Endothelial cell (in vitro differentiated cells): ENCODE data around the gene MYCN. TPM values are rescaled to one million over a fixed set of nuclear protein-coding genes. Genes with fewer than 3 reads are reported as not detected.

ENCODE experiments used
- DNase-seq: peaks from one replicate; pipeline ENCODE4 v3.0.0; 2021; ENCODE audit warnings: low spot score
- H3K27ac Mint-ChIP-seq: one replicate; pipeline ENCODE4 v1.8.0; 2021; ENCODE audit warnings: mixed read lengths, inconsistent platforms; ENCODE audit not compliant: unreplicated experiment
- H3K27me3 Mint-ChIP-seq: one replicate; pipeline ENCODE4 v1.8.0; 2021; ENCODE audit warnings: mild to moderate bottlenecking, moderate library complexity, mixed read lengths, inconsistent platforms; ENCODE audit not compliant: unreplicated experiment
- H3K36me3 Mint-ChIP-seq: one replicate; pipeline ENCODE4 v1.8.0; 2021; ENCODE audit warnings: mild to moderate bottlenecking, low read depth, mixed read lengths, inconsistent platforms; ENCODE audit not compliant: unreplicated experiment
- H3K4me1 Mint-ChIP-seq: one replicate; pipeline ENCODE4 v1.8.0; 2021; ENCODE audit warnings: mild to moderate bottlenecking, mixed read lengths, inconsistent platforms; ENCODE audit not compliant: unreplicated experiment
- H3K4me3 Mint-ChIP-seq: one replicate; pipeline ENCODE4 v1.8.0; 2021; ENCODE audit warnings: mild to moderate bottlenecking, mixed read lengths, inconsistent platforms; ENCODE audit not compliant: unreplicated experiment
- H3K9me3 Mint-ChIP-seq: one replicate; pipeline ENCODE4 v1.8.0; 2021; ENCODE audit warnings: mixed read lengths, inconsistent platforms; ENCODE audit not compliant: unreplicated experiment
- total RNA-seq: library from RNA; stranded (reverse); fragmentation: NEBNext Ultra II Directional; extraction: Animal tissue kit (Norgen Biotek cat#: 25700); gene quantifications from one replicate; pipeline ENCODE4 v1.2.1, GENCODE V29; 2021; ENCODE audit not compliant: unreplicated experiment
- TF ChIP-seq, protein P1 (sequence below): fragments of 200-600 bp; sonication (generic); IDR thresholded peaks from one replicate; pipeline ENCODE4 v1.5.0; 2021; ENCODE audit warnings: antibody characterized with exemption; ENCODE audit not compliant: unreplicated experiment

Gene MYCN
- total RNA-seq, 1 donor from 2014 or later = 8.5 TPM

DNA sequence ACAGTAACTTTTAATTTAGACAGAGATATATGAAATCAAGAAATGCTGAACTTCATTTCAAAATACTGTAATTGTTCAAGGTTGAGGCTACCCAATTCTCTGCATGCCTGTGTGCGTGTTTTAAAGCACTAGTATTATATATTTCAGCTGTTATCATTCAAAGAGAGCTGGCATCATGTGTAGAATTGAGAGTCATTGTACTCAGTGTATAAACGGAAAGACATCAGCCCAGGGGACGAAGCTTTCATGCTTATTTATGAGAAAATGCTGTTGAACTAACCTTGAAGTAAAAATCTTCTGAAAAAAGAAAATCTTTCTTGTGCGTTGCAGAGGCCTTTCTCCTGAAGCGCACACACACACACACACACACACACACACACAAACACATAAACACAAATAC lies 48.4 kb downstream of the MYCN start:
- H3K27ac Mint-ChIP-seq = no peak overlapping the region

DNA sequence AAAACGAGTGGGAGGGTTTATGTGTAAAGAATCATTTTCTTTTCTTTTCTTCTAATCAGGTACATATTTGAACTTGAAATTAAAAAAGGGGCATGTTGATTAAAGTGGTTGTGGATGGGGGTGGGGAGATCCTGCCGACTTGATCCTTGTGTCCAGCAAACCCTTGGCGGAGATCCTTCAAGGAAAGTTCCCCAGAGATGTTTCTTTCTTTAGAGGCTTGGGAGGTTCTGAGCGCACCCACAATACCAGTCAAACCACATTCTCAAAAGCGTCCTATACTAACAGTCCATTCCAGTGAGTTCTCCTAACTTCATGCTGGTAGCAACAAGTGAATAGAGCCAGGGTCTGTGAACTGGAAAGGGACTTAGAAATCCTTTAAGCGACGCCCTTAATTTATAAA lies 49.2 kb downstream of the MYCN start:
- no peak for DNase-seq
- TF ChIP-seq, protein P1, sequence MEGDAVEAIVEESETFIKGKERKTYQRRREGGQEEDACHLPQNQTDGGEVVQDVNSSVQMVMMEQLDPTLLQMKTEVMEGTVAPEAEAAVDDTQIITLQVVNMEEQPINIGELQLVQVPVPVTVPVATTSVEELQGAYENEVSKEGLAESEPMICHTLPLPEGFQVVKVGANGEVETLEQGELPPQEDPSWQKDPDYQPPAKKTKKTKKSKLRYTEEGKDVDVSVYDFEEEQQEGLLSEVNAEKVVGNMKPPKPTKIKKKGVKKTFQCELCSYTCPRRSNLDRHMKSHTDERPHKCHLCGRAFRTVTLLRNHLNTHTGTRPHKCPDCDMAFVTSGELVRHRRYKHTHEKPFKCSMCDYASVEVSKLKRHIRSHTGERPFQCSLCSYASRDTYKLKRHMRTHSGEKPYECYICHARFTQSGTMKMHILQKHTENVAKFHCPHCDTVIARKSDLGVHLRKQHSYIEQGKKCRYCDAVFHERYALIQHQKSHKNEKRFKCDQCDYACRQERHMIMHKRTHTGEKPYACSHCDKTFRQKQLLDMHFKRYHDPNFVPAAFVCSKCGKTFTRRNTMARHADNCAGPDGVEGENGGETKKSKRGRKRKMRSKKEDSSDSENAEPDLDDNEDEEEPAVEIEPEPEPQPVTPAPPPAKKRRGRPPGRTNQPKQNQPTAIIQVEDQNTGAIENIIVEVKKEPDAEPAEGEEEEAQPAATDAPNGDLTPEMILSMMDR = no peak
- Mint-ChIP-seq H3K36me3 (no peaks in the 10 kb centered on the region), H3K27ac (no peak overlapping the region), H3K4me3 (no peak overlapping the region), H3K27me3 (peaks cover 4% of the 10 kb centered on the region), H3K4me1 (peaks cover 6% of the 10 kb centered on the region), H3K9me3 (no peaks in the 10 kb centered on the region)

More for the DNA sequence above, 48.4 kb downstream of the MYCN start:
- no peak overlapping the region for H3K4me3 Mint-ChIP-seq
- peaks cover 6% of the 10 kb centered on the region for H3K27me3 Mint-ChIP-seq
- TF ChIP-seq, protein P1 = no peak
- no peak for DNase-seq
- peaks cover 6% of the 10 kb centered on the region for H3K4me1 Mint-ChIP-seq
- H3K36me3 Mint-ChIP-seq = no peaks in the 10 kb centered on the region
- no peaks in the 10 kb centered on the region for H3K9me3 Mint-ChIP-seq

GRCh38 chr2:15990151-15991101 lies 50.1 kb downstream of the MYCN start:
- DNase-seq = no peak
- H3K9me3 Mint-ChIP-seq = no peaks in the 10 kb centered on the region
- H3K4me1 Mint-ChIP-seq = peaks cover 6% of the 10 kb centered on the region
- H3K27ac Mint-ChIP-seq = no peak overlapping the region
- no peaks in the 10 kb centered on the region for H3K36me3 Mint-ChIP-seq
- TF ChIP-seq, protein P1 = no peak
- H3K27me3 Mint-ChIP-seq = peaks cover 7% of the 10 kb centered on the region
- no peak overlapping the region for H3K4me3 Mint-ChIP-seq

DNA sequence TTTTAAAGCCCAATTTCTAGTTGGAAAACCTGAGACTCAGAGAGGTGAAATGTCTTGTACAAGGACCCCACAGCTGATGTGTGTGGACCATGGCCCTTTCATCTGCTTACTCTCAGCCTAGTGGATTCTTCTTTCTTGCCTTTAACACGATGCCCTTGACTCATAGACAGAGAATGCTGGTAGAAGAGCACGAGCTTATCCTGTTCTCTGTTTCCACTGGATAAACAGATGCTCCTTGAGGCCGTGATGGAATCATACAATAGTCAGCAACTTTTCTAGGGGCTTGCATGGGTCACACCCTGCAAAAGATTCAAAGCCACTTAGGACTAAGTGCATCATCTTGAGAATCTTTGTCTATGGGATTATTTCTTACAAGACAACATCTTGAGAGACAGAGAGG lies 50.9 kb downstream of the MYCN start:
- peaks cover 7% of the 10 kb centered on the region for H3K27me3 Mint-ChIP-seq
- no peak for DNase-seq
- H3K4me1 Mint-ChIP-seq = peaks cover 11% of the 10 kb centered on the region
- H3K4me3 Mint-ChIP-seq = no peak overlapping the region
- TF ChIP-seq, protein P1 = no peak
- no peak overlapping the region for H3K27ac Mint-ChIP-seq
- H3K9me3 Mint-ChIP-seq = no peaks in the 10 kb centered on the region
- H3K36me3 Mint-ChIP-seq = no peaks in the 10 kb centered on the region
